T-cell (primary cell): Measurements from ENCODE around the gene TLR1. TPM values are rescaled to one million over a fixed set of nuclear protein-coding genes. Genes with fewer than 3 reads are reported as not detected.
"Not testable (repeated sequence)": the region's sequence is repeated elsewhere in the genome, so short reads cannot be mapped to it uniquely, and the experiment has no call there.

Source experiments
- ATAC-seq, 4 experiments: fragments of 200-7000 bp in 3 of 4; fragments of 150-1000 bp in 1 of 4; cut with Tn5 transposase; replicated peaks in 1 of 4; 1 replicate in 3 of 4; 2 replicates in 1 of 4; pipeline ENCODE4 v1.10.0; 2021; ENCODE audit warnings: moderate library complexity in 3 of 4, mild to moderate bottlenecking in 2 of 4, moderate number of reproducible peaks in 1 of 4
- CTCF ChIA-PET, 2 donors: fragments of 300-600 bp; sonication (Branson Sonifier 250); formaldehyde crosslinking; loops; one replicate each; lab custom pipeline; 2022; ENCODE audit warnings: antibody characterized with exemption in 2 of 2; lab: Charles Lee
- POLR2A ChIA-PET, 2 donors: fragments of 300-600 bp; sonication (Branson Sonifier 250); formaldehyde crosslinking; loops; one replicate each; lab custom pipeline; 2022; ENCODE audit warnings: antibody characterized with exemption in 2 of 2; lab: Charles Lee
- DNase-seq, 35 experiments: peaks; one replicate each; pipeline versions ENCODE4 v3.0.0 to v3.0.0-alpha.2; 2013 to 2023
- H3K27ac ChIP-seq: one replicate; pipeline ENCODE4 v1.5.1; 2013; ENCODE audit warnings: low read length
- H3K27me3 ChIP-seq, 2 experiments: replicated peaks in 1 of 2; 1 replicate in 1 of 2; 2 replicates in 1 of 2; pipeline versions ENCODE4 v1.6.1 to v1.7.0; 2013; ENCODE audit warnings: low read length in 1 of 2, mixed read lengths in 1 of 2; ENCODE audit not compliant: control insufficient read depth in 2 of 2, insufficient read depth in 2 of 2; ENCODE audit errors: extremely low read depth in 1 of 2
- H3K36me3 ChIP-seq, 2 donors: 1 replicate in 1 of 2; 2 replicates in 1 of 2; pipeline versions ENCODE4 v1.6.1 to v1.7.0; 2013; ENCODE audit warnings: low read length in 1 of 2; ENCODE audit not compliant: control insufficient read depth in 2 of 2, insufficient read depth in 1 of 2; ENCODE audit errors: extremely low read depth in 1 of 2
- H3K4me1 ChIP-seq, 2 experiments: 1 replicate in 1 of 2; 2 replicates in 1 of 2; pipeline versions ENCODE4 v1.6.1 to v1.7.0; 2013; ENCODE audit warnings: low read length in 2 of 2, mixed read lengths in 1 of 2; ENCODE audit not compliant: insufficient read depth in 2 of 2, control insufficient read depth in 1 of 2; ENCODE audit errors: extremely low read depth in 1 of 2
- H3K4me3 ChIP-seq, 2 donors: 1 replicate in 1 of 2; 2 replicates in 1 of 2; pipeline versions ENCODE4 v1.5.1 to v1.7.0; 2013; ENCODE audit warnings: mild to moderate bottlenecking in 2 of 2, low read length in 1 of 2, moderate library complexity in 1 of 2; ENCODE audit not compliant: control insufficient read depth in 1 of 2; ENCODE audit errors: extremely low read depth in 1 of 2
- H3K9me3 ChIP-seq: 2 replicates; pipeline ENCODE4 v1.7.0; 2013
- H3K27ac Mint-ChIP-seq, 2 donors: one replicate each; pipeline ENCODE4 v1.8.0; 2020 to 2021; ENCODE audit warnings: mild to moderate bottlenecking in 2 of 2, mixed read lengths in 2 of 2
- H3K27me3 Mint-ChIP-seq, 2 donors: one replicate each; pipeline ENCODE4 v1.8.0; 2021 to 2022; ENCODE audit warnings: mixed read lengths in 2 of 2
- H3K36me3 Mint-ChIP-seq: one replicate; pipeline ENCODE4 v1.8.0; 2021; ENCODE audit warnings: mixed read lengths
- H3K4me1 Mint-ChIP-seq, 3 donors: one replicate each; pipeline ENCODE4 v1.8.0; 2020 to 2022; ENCODE audit warnings: mixed read lengths in 3 of 3, mild to moderate bottlenecking in 1 of 3
- H3K4me3 Mint-ChIP-seq, 3 donors: one replicate each; pipeline ENCODE4 v1.8.0; 2020 to 2022; ENCODE audit warnings: mild to moderate bottlenecking in 3 of 3, mixed read lengths in 3 of 3, moderate library complexity in 3 of 3
- H3K9me3 Mint-ChIP-seq, 3 donors: one replicate each; pipeline ENCODE4 v1.8.0; 2020 to 2022; ENCODE audit warnings: mixed read lengths in 3 of 3
- WGBS: methylation state at CpG from one replicate; pipeline ENCODE4 v1.1.5; 2013; ENCODE audit warnings: missing lambda C conversion rate; ENCODE audit not compliant: insufficient coverage; 5-methylcytosine and 5-hydroxymethylcytosine counted together
- total RNA-seq, 35 experiments: library from RNA in 6 of 35; stranded (reverse) in 6 of 35; fragments of 120-200 nt in 1 of 35; gene quantifications; one replicate each; pipeline versions ENCODE4 v1.2.1 to v1.2.4 and lab custom pipeline; 2013 to 2026

TLR1 gene
- total RNA-seq, 5 donors from 2014 or later (not counting 1 experiment from before 2014, with no cell fraction given) = 10.4 to 26.0 (median 18.0) TPM

GRCh38 chr4:38782452-38783108, 22.0 kb downstream of the TLR1 start, which contains the start of gene TLR10:
Gene TLR10 (minus strand): TSS chr4:38782990. CDS start chr4:38775590, 7,400 bp downstream.
- ChIA-PET CTCF (interaction anchor here (0.6 to 6.3 kb wide), 36 partner anchors 8 to 972 kb away, joined by 3 to 43 read pairs (median 4); partner anchors contain the start of gene TLR1 (in 1 of the 2)), POLR2A (interaction anchor here in 1 of 2 donors (0.6 kb wide), 1 partner anchor 72 kb away, joined by 3 read pairs; no protein-coding TSS in a partner anchor)
- H3K4me1 Mint-ChIP-seq = peaks cover 3 to 6% (median 5%) of the 10 kb centered on the region in 3 donors
- no peaks in the 10 kb centered on the region for H3K9me3 ChIP-seq
- no peaks in the 10 kb centered on the region for H3K36me3 Mint-ChIP-seq
- ATAC-seq (peak; percentile 51 to 73 (median 64)), DNase-seq (peak in 13 of 35 experiments; percentile 18 to 73 (median 28))
- H3K36me3 ChIP-seq = no peaks in the 10 kb centered on the region
- H3K4me1 ChIP-seq = peaks cover 0 to 2% of the 10 kb centered on the region in 2 experiments
- H3K27ac Mint-ChIP-seq = peak within 1 kb of the TSS in 1 of 2 donors; percentile 44
- H3K27ac ChIP-seq = no peak within 1 kb of the TSS
- H3K27me3 Mint-ChIP-seq = no peaks in the 10 kb centered on the region
- WGBS = 94% methylated on average over 3 of the region's 12 CpGs
- no peaks in the 10 kb centered on the region for H3K27me3 ChIP-seq
- H3K9me3 Mint-ChIP-seq = no peaks in the 10 kb centered on the region
- H3K4me3 ChIP-seq = no peak within 1 kb of the TSS
- H3K4me3 Mint-ChIP-seq = peak within 1 kb of the TSS in 1 of 3 donors; percentile 71

- ChIA-PET POLR2A (no interaction called here), CTCF (interaction anchor here (0.5 to 6.3 kb wide), 30 partner anchors 9 to 971 kb away, joined by 3 to 43 read pairs (median 5); partner anchors contain the start of gene TLR1 (in 1 of the 2))
- Mint-ChIP-seq H3K27ac (no peak overlapping the region), H3K36me3 (no peaks in the 10 kb centered on the region), H3K27me3 (no peaks in the 10 kb centered on the region), H3K9me3 (no peaks in the 10 kb centered on the region), H3K4me3 (peak overlapping the region in 1 of 3 donors; percentile 34), H3K4me1 (peaks cover 3 to 6% (median 5%) of the 10 kb centered on the region in 3 donors)
- DNase-seq (no peak), ATAC-seq (no peak)
- no peak overlapping the region for H3K27ac ChIP-seq
- H3K4me3 ChIP-seq = no peak overlapping the region
- WGBS = 93% methylated on average over 2 of the region's 4 CpGs
- peaks cover 0 to 2% of the 10 kb centered on the region in 2 experiments for H3K4me1 ChIP-seq
- H3K9me3 ChIP-seq = no peaks in the 10 kb centered on the region
- H3K36me3 ChIP-seq = no peaks in the 10 kb centered on the region
- no peaks in the 10 kb centered on the region for H3K27me3 ChIP-seq
Observed at GRCh38 chr4:38781854-38782261, 22.7 kb downstream of the TLR1 start.

DNA sequence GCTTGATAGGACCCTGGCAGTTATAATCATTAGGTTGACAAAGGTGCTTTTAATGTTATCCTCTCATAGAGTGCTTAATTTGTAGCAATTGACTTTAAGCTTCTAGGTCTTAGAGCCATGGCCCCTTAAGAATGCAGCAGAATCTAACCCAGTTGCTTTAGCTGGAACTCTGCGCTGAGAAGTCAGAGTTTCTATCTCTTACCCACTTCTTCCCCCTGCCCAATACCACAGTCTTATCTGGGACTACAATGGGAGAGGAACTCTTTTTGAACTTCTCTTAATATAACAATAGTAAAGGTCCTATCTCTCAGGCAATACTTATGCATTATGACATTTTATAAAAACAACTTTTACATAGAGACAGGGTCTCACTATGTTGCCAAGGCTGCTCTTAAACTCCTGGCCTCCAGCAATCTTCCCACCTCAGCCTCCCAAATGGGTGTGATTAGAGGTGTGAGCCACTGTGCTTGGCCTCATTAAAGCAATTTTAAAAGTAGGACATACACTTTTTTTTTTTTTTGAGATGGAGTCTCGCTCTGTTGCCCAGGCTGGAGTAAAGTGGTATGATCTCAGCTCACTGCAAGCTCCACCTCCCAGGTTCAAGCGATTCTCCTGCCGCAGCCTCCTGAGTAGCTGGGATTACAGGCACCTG, 23.6 kb downstream of the TLR1 start:
- Histone ChIP-seq H3K4me3 (no peak overlapping the region), H3K27ac (no peak overlapping the region), H3K9me3 (no peaks in the 10 kb centered on the region), H3K36me3 (no peaks in the 10 kb centered on the region), H3K27me3 (no peaks in the 10 kb centered on the region), H3K4me1 (peaks cover 0 to 2% of the 10 kb centered on the region in 2 experiments)
- CTCF ChIA-PET = interaction anchor here (0.6 to 6.3 kb wide), 15 partner anchors 9 to 784 kb away, joined by 3 to 43 read pairs (median 6); partner anchors contain the start of gene TLR1 (in 1 of the 2)
- H3K4me1 Mint-ChIP-seq = peaks cover 3 to 6% (median 5%) of the 10 kb centered on the region in 3 donors
- WGBS = no CpG with 5 or more reads among the region's 4 CpGs
- H3K27ac Mint-ChIP-seq = no peak overlapping the region
- H3K27me3 Mint-ChIP-seq = no peaks in the 10 kb centered on the region
- POLR2A ChIA-PET = interaction anchor here (0.5 to 0.7 kb wide), 3 partner anchors 13 to 1213 kb away, joined by 3 to 7 read pairs (median 4); no protein-coding TSS in a partner anchor
- ATAC-seq (no peak), DNase-seq (no peak)
- no peak overlapping the region for H3K4me3 Mint-ChIP-seq
- no peaks in the 10 kb centered on the region for H3K9me3 Mint-ChIP-seq
- no peaks in the 10 kb centered on the region for H3K36me3 Mint-ChIP-seq

DNA sequence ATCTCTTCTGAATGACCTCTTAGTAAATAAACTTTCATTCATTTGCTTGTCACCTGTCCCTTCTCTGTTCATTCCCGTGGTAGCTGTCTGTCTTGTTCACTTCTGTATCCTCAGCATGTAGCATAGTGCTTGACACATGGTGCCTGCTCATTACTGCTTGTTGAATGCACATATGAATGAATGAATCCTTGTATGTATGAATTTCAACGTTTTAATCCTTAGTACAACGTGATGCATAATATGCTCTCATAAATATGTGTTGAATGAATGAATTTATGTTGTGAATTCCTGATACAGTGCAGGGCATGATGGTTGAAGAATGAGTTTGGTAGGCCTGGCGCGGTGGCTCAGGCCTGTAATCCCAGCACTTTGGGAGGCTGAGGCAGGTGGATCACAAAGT, 24.8 kb downstream of the TLR1 start:
- Mint-ChIP-seq H3K36me3 (no peaks in the 10 kb centered on the region), H3K9me3 (no peaks in the 10 kb centered on the region), H3K4me1 (peaks cover 3 to 6% (median 5%) of the 10 kb centered on the region in 3 donors), H3K27ac (no peak overlapping the region), H3K4me3 (no peak overlapping the region), H3K27me3 (peaks cover 0 to 2% of the 10 kb centered on the region in 2 donors)
- DNase-seq = no peak
- no peaks in the 10 kb centered on the region for H3K27me3 ChIP-seq
- H3K27ac ChIP-seq = no peak overlapping the region
- H3K9me3 ChIP-seq = no peaks in the 10 kb centered on the region
- ChIA-PET POLR2A (no interaction called here), CTCF (interaction anchor here (1.0 to 6.3 kb wide), 2 partner anchors 10 to 24 kb away, joined by 3 to 43 read pairs; partner anchors contain the start of gene TLR1 (in 1 of the 2))
- no peak for ATAC-seq
- H3K4me3 ChIP-seq = no peak overlapping the region
- H3K36me3 ChIP-seq = no peaks in the 10 kb centered on the region
- 98% methylated on average over 4 of the region's 5 CpGs for WGBS
- H3K4me1 ChIP-seq = peaks cover 0 to 2% of the 10 kb centered on the region in 2 experiments

DNA sequence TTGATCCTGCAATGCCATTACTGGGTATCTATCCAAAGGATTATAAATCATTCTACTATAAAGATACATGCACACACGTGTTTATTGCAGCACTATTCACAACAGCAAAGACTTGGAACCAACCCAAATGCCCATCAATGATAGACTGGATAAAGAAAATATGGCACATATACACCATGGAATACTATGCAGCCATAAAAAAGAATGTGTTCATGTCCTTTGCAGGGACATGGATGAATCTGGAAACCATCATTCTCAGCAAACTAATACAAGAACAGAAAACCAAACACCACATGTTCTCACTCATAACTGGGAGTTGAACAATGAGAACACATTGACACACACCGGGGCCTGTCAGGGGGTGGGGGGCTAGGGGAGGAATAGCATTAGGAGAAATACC, 26.7 kb downstream of the TLR1 start:
- H3K36me3 ChIP-seq, ATAC-seq, H3K36me3 Mint-ChIP-seq, H3K27me3 Mint-ChIP-seq, H3K4me1 Mint-ChIP-seq, H3K9me3 ChIP-seq, DNase-seq, H3K27me3 ChIP-seq, H3K9me3 Mint-ChIP-seq, H3K27ac Mint-ChIP-seq, H3K4me3 Mint-ChIP-seq, POLR2A ChIA-PET, CTCF ChIA-PET, H3K27ac ChIP-seq, H3K4me1 ChIP-seq, H3K4me3 ChIP-seq: not testable (repeated sequence)
- no CpG with 5 or more reads among the region's 2 CpGs for WGBS

- ChIA-PET CTCF (interaction anchor here in 1 of 2 donors (0.6 kb wide), 1 partner anchor 600 kb away, joined by 3 read pairs; no protein-coding TSS in a partner anchor), POLR2A (interaction anchor here in 1 of 2 donors (0.6 to 1.3 kb wide), 2 partner anchors 29 to 47 kb away, joined by 3 read pairs; partner anchors contain the start of gene TLR1)
- Mint-ChIP-seq H3K36me3 (no peaks in the 10 kb centered on the region), H3K27me3 (peaks cover 0 to 5% of the 10 kb centered on the region in 2 donors), H3K4me1 (no peaks in the 10 kb centered on the region), H3K4me3 (no peak overlapping the region), H3K27ac (no peak overlapping the region), H3K9me3 (peaks cover 4 to 9% (median 5%) of the 10 kb centered on the region in 3 donors)
- Histone ChIP-seq H3K4me3 (no peak overlapping the region), H3K27me3 (peaks cover 0 to 2% of the 10 kb centered on the region in 2 experiments), H3K9me3 (no peaks in the 10 kb centered on the region), H3K4me1 (no peaks in the 10 kb centered on the region), H3K36me3 (no peaks in the 10 kb centered on the region), H3K27ac (no peak overlapping the region)
- ATAC-seq (no peak), DNase-seq (no peak)
- no CpG with 5 or more reads among the region's 2 CpGs for WGBS
Observed at GRCh38 chr4:38775326-38775725, 29.3 kb downstream of the TLR1 start.
